HFFc6 (cell line): ENCODE results near the gene CSMD2. TPM values are rescaled to one million over a fixed set of nuclear protein-coding genes. Genes with fewer than 3 reads are reported as not detected.

Experiments
- DNase-seq: peaks from one replicate; pipeline ENCODE4 v3.0.0-alpha.2; 2018
- H3K27ac Mint-ChIP-seq: 2 replicates; pipeline ENCODE4 v1.8.0; 2020; ENCODE audit warnings: mild to moderate bottlenecking, mixed read lengths
- H3K27me3 Mint-ChIP-seq: 2 replicates; pipeline ENCODE4 v1.8.0; 2021; ENCODE audit warnings: mild to moderate bottlenecking, moderate library complexity, mixed read lengths; ENCODE audit not compliant: insufficient read depth
- H3K36me3 Mint-ChIP-seq: 2 replicates; pipeline ENCODE4 v1.8.0; 2021; ENCODE audit warnings: low read depth, mixed read lengths
- H3K4me1 Mint-ChIP-seq: 2 replicates; pipeline ENCODE4 v1.8.0; 2020; ENCODE audit warnings: low read depth, mixed read lengths
- H3K4me3 Mint-ChIP-seq: 2 replicates; pipeline ENCODE4 v1.8.0; 2020; ENCODE audit warnings: mild to moderate bottlenecking, moderate library complexity, mixed read lengths
- H3K9me3 Mint-ChIP-seq: 2 replicates; pipeline ENCODE4 v1.8.0; 2020; ENCODE audit warnings: mild to moderate bottlenecking, mixed read lengths
- CTCF ChIP-seq: fragments of 200-600 bp; sonication (generic); IDR thresholded peaks from 2 replicates; pipeline ENCODE4 v1.5.0; 2021; ENCODE audit warnings: antibody characterized with exemption, mild to moderate bottlenecking
- total RNA-seq, 6 experiments: library from RNA; stranded (reverse); fragmentation: NEBNext Ultra II Directional; extraction: Animal tissue kit (Norgen Biotek cat#: 25700); gene quantifications; 2 replicates in 1 of 6; 3 replicates in 5 of 6; pipeline ENCODE4 v1.2.3, GENCODE V29; 2021

CSMD2 gene
- total RNA-seq, 6 experiments from 2014 or later = 0.77 to 3.2 (median 1.2) TPM

- Mint-ChIP-seq H3K36me3 (no peaks in the 10 kb centered on the region), H3K27me3 (peaks cover 3% of the 10 kb centered on the region; the same call in 1 of the 2 replicates), H3K4me3 (no peak overlapping the region), H3K4me1 (no peaks in the 10 kb centered on the region; the same call in 1 of the 2 replicates), H3K9me3 (peaks cover 9% of the 10 kb centered on the region; the same call in 1 of the 2 replicates), H3K27ac (no peak overlapping the region)
- TF ChIP-seq CTCF = no peak
- DNase-seq = no peak
Observed at GRCh38 chr1:34002810-34003209, 162.2 kb downstream of the CSMD2 start.

- H3K27ac Mint-ChIP-seq = no peak overlapping the region
- H3K9me3 Mint-ChIP-seq = peaks cover 12% of the 10 kb centered on the region
- no peaks in the 10 kb centered on the region for H3K36me3 Mint-ChIP-seq
- H3K27me3 Mint-ChIP-seq = peaks cover 7% of the 10 kb centered on the region; the same call in 1 of the 2 replicates
- H3K4me1 Mint-ChIP-seq = no peaks in the 10 kb centered on the region; the same call in 1 of the 2 replicates
- TF ChIP-seq CTCF = no peak
- H3K4me3 Mint-ChIP-seq = no peak overlapping the region
- peak; percentile 4 for DNase-seq
Observed at GRCh38 chr1:33997127-33998036, 167.6 kb downstream of the CSMD2 start.

- DNase-seq = no peak
- TF ChIP-seq CTCF = no peak
- Mint-ChIP-seq H3K27ac (no peak overlapping the region), H3K9me3 (peaks cover 12% of the 10 kb centered on the region), H3K36me3 (no peaks in the 10 kb centered on the region), H3K4me1 (no peaks in the 10 kb centered on the region; the same call in 1 of the 2 replicates), H3K4me3 (no peak overlapping the region), H3K27me3 (peaks cover 7% of the 10 kb centered on the region; the same call in 1 of the 2 replicates)
Observed at GRCh38 chr1:33996281-33996680, 168.7 kb downstream of the CSMD2 start.

- Mint-ChIP-seq H3K27me3 (peaks cover 7% of the 10 kb centered on the region; the same call in 1 of the 2 replicates), H3K27ac (no peak overlapping the region), H3K4me3 (no peak overlapping the region), H3K9me3 (peaks cover 15% of the 10 kb centered on the region), H3K4me1 (no peaks in the 10 kb centered on the region; the same call in 1 of the 2 replicates), H3K36me3 (no peaks in the 10 kb centered on the region)
- no peak for TF ChIP-seq CTCF
- DNase-seq = no peak
Observed at GRCh38 chr1:33993301-33993700, 171.7 kb downstream of the CSMD2 start.

GRCh38 chr1:33990281-33990680, 174.7 kb downstream of the CSMD2 start:
- no peak for TF ChIP-seq CTCF
- Mint-ChIP-seq H3K4me3 (no peak overlapping the region), H3K4me1 (peaks cover 14% of the 10 kb centered on the region; the same call in 1 of the 2 replicates), H3K27ac (no peak overlapping the region), H3K36me3 (no peaks in the 10 kb centered on the region), H3K9me3 (peaks cover 20% of the 10 kb centered on the region), H3K27me3 (peaks cover 2% of the 10 kb centered on the region; the same call in 1 of the 2 replicates)
- DNase-seq = no peak
